ENCODE results near the gene EPHA7.

EPHA7 gene

GRCh38 chr6:93419304-93420162, at the start of gene EPHA7:
Gene EPHA7 (minus strand): TSS chr6:93419559. CDS start chr6:93419341, 218 bp downstream.
- in situ Hi-C loops (cut with MboI; ENCODE audit: low sequenced_read_pairs), result no loop called here

- in situ Hi-C loops (cut with MboI; ENCODE audit: low sequenced_read_pairs), result no loop called here
These were observed 48.9 kb upstream of the EPHA7 start for GRCh38 chr6:93468291-93468690.

- in situ Hi-C loops (cut with MboI; ENCODE audit: low sequenced_read_pairs), result no loop called here
These were observed 35.2 kb upstream of the EPHA7 start for GRCh38 chr6:93454533-93454932.

DNA sequence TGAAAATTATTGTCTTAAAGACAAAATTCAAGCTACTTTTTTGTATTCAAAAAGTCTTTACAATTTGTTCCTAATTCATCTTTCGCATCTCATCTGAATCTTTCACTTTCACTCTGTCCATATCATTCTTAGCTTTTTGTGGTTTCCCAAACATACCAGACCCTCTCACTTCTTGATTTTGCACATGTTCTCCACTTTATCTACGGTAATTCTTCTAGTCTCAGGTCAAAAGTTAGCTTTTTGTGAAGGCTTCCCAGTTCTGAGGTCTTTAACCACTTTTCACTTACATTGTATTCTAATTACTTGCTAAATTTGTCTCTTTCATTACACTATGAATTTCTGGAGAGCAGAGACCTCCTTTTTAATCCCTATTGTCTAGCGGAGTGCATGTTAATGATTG, 34.6 kb upstream of the EPHA7 start:
- in situ Hi-C loops (cut with MboI; ENCODE audit: low sequenced_read_pairs), result no loop called here

DNA sequence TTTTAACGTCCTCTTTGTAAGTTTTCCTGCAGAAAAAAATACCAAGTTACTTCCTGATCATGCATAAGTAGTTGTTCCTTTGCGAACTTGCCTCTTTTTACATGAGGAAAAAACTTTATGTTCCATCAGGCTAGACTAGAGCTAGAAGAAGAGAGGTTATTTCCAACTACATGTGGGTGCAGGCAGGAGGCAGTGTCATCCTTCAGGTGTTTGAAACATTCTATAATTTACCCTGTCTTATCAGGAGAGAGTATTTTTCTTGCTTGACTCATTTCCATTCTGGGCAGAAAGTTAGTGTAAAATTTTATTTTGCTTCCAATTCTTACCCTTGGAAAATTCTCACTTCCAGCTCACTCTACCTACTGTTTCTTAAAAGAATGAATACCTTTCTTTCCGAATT, 28.5 kb upstream of the EPHA7 start:
- in situ Hi-C loops (cut with MboI; ENCODE audit: low sequenced_read_pairs), result no loop called here

DNA sequence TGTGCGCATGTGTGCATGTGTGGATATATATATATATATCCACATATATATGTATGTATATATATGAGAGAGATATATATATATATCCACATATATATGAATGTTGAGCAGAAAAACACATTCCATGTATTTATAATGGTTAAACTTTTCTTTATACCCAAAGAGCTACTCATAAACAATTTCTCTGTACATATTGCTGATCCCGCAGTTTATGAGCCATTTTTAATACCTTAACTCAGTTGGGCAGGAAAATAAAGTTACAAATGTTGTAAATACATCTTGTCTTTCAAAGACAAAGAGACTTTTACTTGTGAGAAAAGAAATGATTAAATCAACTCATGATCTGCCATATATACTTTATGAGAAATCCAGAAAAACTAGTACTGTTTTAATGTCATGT, 18.1 kb upstream of the EPHA7 start:
- in situ Hi-C loops (cut with MboI; ENCODE audit: low sequenced_read_pairs), result no loop called here

GRCh38 chr6:93433592-93433991, 14.2 kb upstream of the EPHA7 start:
- in situ Hi-C loops (cut with MboI; ENCODE audit: low sequenced_read_pairs), result no loop called here

- in situ Hi-C loops (cut with MboI; ENCODE audit: low sequenced_read_pairs), result no loop called here
These were observed 5.1 kb upstream of the EPHA7 start for GRCh38 chr6:93424303-93425064.

DNA sequence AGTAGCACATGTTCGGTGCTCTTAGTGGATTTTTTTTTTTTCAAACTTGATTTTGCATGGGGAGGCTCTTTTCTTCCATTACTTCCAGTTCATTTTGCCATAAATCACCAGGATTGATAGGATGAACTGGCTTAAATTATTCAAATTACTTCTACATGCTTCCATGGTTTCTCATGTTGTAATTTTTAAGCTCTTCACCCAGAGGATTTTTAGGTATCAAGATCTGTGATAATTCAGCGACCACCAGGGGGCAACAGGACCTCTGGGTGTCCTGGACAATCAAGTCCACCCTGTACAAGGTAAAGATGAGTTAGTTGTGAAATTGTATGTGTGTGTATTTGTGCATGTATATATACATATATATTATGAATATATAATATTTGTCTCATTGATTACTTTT, 4.2 kb upstream of the EPHA7 start:
- in situ Hi-C loops (cut with MboI; ENCODE audit: low sequenced_read_pairs), result no loop called here

DNA sequence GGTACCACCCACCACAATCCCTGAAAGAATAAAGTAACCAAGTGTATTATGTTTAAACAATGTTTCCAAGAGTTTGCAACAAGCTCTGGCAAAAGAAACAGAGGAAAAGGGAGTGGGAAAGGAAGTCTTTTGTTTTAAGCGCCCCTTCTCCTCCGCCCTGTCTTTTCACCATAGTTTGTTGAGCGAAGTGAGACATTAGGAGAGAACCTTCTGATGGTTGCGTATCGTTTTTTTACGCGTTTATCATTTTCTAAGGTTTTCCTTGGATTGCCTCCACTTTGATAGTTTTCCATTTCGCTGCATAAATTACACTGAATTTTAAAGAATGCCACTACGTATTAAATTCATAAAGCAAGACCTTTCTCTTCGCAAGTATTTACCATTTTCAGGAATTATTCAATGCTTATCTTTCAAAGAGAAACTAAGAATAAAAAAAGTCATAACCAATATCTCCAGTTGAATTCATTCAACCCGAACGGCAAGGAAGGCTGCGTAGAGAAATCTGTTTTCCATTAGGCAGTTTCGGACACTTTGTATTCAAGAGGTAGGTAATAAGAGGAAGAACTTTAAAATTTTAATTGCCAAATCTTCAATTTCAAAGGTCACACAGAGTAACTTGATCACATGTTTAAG, 920 bp upstream of the EPHA7 start:
- in situ Hi-C loops (cut with MboI; ENCODE audit: low sequenced_read_pairs), result no loop called here

GRCh38 chr6:93418408-93419303, 703 bp downstream of the EPHA7 start:
- in situ Hi-C loops (cut with MboI; ENCODE audit: low sequenced_read_pairs), result no loop called here

- in situ Hi-C loops (cut with MboI; ENCODE audit: low sequenced_read_pairs), result no loop called here
These were observed 1.3 kb downstream of the EPHA7 start for GRCh38 chr6:93418033-93418407.

DNA sequence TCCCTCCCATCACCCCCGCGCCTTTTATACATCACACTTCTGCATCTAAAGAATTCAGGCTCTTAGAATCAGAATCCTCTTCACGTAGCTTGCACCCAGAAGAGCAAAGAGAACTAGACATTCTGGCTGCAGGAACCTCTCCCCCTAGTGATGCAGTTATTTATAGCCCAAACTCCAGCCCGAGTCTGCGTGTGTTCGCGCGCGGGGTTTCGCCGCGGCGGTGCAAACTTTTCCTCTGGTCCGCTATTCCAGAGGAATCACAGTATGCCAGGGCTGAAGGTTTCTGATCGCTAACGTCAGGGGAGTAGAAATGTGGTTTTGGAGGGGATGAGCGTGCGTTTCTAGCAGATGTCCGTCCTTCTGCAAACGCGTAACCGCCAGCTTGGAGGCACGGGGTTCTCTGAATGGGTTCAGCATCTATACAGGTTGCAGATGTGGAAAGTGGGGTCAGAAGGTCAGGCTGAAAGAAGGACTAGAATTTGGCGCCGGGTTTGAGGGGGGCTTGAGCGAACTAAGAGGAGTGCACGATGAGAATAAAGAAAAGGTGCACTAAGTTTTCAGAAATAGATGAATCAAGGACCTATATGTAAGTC, 1.8 kb downstream of the EPHA7 start:
- in situ Hi-C loops (cut with MboI; ENCODE audit: low sequenced_read_pairs), result no loop called here

- in situ Hi-C loops (cut with MboI; ENCODE audit: low sequenced_read_pairs), result no loop called here
These were observed 2.6 kb downstream of the EPHA7 start for GRCh38 chr6:93416571-93417420.

GRCh38 chr6:93413190-93413589, 6.2 kb downstream of the EPHA7 start:
- in situ Hi-C loops (cut with MboI; ENCODE audit: low sequenced_read_pairs), result no loop called here

DNA sequence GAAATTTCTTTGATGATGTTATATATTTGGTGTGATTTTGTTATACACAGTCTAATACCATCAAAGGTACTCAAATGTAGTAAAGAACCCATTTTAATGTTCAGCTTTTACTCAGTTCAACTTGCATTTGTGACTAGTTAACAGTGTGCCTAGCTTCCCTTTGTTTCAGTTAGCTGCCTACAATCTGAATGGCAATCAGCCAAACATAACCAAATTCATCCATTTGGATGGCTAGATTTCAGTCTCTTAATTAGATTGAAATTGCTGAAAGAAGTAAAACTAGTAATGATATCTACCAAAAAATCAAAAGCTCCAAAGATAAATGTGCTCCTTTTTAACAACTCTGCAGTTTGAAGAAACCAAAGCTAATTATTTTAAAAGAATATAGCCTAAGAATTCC, 6.9 kb downstream of the EPHA7 start:
- in situ Hi-C loops (cut with MboI; ENCODE audit: low sequenced_read_pairs), result no loop called here

DNA sequence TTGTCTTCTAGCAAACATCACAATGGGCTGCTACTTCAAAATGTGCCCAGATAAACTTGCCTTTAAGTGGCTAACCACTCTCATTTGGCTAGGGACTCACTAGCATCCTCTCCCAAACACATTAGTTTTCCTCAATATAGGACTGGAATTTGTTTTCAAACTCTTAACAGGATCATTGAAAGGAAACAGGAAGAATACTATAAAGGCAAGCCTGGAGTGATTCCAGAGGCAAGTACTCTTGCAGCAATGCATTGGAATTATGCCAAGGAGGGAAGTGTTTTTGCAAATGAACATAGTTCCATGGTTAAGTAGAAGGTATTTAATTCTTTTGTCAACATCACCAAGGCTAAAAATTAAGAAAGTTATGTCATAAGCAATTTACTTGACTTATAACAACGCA, 12.2 kb downstream of the EPHA7 start:
- in situ Hi-C loops (cut with MboI; ENCODE audit: low sequenced_read_pairs), result no loop called here

DNA sequence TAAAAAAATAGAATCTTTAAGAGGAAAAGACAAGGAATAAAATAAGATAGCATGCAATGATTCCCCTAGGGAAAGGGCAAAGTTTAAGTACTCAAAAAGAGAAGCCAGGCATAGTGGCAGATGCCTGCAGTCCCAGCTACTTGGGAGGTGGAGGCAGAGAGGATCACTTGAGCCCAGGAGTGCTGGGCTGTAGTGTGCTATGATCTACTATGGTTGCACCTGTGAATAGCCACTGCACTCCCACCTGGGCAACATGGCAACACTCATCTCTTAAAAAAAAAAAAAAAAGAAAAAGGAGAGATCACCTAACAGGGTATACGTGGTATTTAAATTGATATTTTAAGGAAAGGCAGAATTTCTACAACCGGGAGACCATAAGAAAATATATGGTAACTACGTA, 16.0 kb downstream of the EPHA7 start:
- in situ Hi-C loops (cut with MboI; ENCODE audit: low sequenced_read_pairs), result no loop called here

DNA sequence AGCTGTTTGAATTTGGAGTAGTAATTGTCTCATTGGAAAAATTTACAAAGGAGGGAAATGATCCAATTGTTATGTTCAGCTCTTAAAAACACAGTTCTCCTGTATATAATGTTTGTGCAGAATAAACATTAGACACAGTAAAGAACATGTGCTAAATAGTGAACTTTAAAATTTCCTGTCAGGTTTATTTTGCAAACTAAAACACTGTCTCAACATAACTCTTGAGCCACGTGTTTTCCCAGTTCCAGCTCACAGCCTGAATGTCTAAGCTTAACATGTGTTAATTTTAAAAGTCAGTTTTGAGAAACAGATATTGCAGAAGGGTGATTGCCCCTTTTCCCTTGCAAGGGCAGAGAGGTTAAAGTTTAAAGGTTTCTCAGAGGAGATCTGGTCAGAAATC, 20.6 kb downstream of the EPHA7 start:
- in situ Hi-C loops (cut with MboI; ENCODE audit: low sequenced_read_pairs), result no loop called here

GRCh38 chr6:93394471-93394870, 24.9 kb downstream of the EPHA7 start:
- in situ Hi-C loops (cut with MboI; ENCODE audit: low sequenced_read_pairs), result no loop called here
